Measurements from ENCODE around the gene LRFN2. TPM values are rescaled to one million over a fixed set of nuclear protein-coding genes. Genes with fewer than 3 reads are reported as not detected.

Gene LRFN2
- total RNA-seq, 2 donors from 2014 or later: not detected

DNA sequence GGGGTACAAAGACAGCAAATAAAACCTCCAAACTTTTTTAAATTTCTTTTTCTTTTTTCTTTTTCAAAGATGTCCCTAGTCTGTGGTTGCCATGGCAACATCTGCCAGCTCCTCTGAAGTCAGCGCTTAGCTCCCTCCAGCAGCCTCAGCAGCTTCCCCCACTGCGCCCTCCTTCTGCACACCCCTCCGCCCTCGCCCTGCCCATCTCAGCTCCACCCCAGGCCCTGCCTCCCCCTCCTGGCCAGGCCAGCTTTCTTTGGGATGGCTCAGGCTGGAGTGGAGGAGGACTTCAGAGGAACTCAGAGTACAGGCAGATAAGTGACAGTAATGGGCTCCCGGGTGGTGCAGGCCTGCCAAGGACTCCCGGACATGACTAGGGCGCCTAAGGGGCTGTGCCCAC is 104.6 kb downstream of the LRFN2 start:
- no peak for TF ChIP-seq CTCF (IDR thresholded peaks at IDR 0.05)

GRCh38 chr6:40480678-40481077 is 106.5 kb downstream of the LRFN2 start:
- no peak for ATAC-seq (ENCODE audit: insufficient number of reproducible peaks, low FRiP score, low read depth)

More for the DNA sequence above, 104.6 kb downstream of the LRFN2 start:
- no peak overlapping the region for H3K27ac ChIP-seq
- no peak for ATAC-seq (ENCODE audit: insufficient number of reproducible peaks, low FRiP score, low read depth)
- DNase-seq (ENCODE audit: low spot score): no peak
- no peaks in the 10 kb centered on the region for H3K4me1 ChIP-seq (ENCODE audit: control insufficient read depth in 1 of 2, low read depth in 2 of 2)
- H3K36me3 ChIP-seq: no peaks in the 10 kb centered on the region
- no peaks in the 10 kb centered on the region for H3K27me3 ChIP-seq (replicated peaks; ENCODE audit: insufficient read depth)
- H3K9me3 ChIP-seq: no peaks in the 10 kb centered on the region
- H3K4me3 ChIP-seq: no peak overlapping the region

GRCh38 chr6:40479706-40480105 is 107.5 kb downstream of the LRFN2 start:
- Histone ChIP-seq H3K4me1 (ENCODE audit: control insufficient read depth in 1 of 2, low read depth in 2 of 2) (no peaks in the 10 kb centered on the region), H3K27me3 (replicated peaks; ENCODE audit: insufficient read depth) (no peaks in the 10 kb centered on the region), H3K36me3 (no peaks in the 10 kb centered on the region), H3K4me3 (no peak overlapping the region), H3K9me3 (no peaks in the 10 kb centered on the region), H3K27ac (no peak overlapping the region)
- DNase-seq (ENCODE audit: low spot score) (no peak), ATAC-seq (ENCODE audit: insufficient number of reproducible peaks, low FRiP score, low read depth) (no peak)
- TF ChIP-seq CTCF (IDR thresholded peaks at IDR 0.05): no peak

More at GRCh38 chr6:40480678-40481077, 106.5 kb downstream of the LRFN2 start:
- H3K9me3 ChIP-seq: no peaks in the 10 kb centered on the region
- no peak for DNase-seq (ENCODE audit: low spot score)
- H3K4me1 ChIP-seq (ENCODE audit: control insufficient read depth in 1 of 2, low read depth in 2 of 2): no peaks in the 10 kb centered on the region
- TF ChIP-seq CTCF (IDR thresholded peaks at IDR 0.05): no peak
- H3K4me3 ChIP-seq: no peak overlapping the region
- H3K36me3 ChIP-seq: no peaks in the 10 kb centered on the region
- H3K27ac ChIP-seq: no peak overlapping the region
- H3K27me3 ChIP-seq (replicated peaks; ENCODE audit: insufficient read depth): no peaks in the 10 kb centered on the region

DNA sequence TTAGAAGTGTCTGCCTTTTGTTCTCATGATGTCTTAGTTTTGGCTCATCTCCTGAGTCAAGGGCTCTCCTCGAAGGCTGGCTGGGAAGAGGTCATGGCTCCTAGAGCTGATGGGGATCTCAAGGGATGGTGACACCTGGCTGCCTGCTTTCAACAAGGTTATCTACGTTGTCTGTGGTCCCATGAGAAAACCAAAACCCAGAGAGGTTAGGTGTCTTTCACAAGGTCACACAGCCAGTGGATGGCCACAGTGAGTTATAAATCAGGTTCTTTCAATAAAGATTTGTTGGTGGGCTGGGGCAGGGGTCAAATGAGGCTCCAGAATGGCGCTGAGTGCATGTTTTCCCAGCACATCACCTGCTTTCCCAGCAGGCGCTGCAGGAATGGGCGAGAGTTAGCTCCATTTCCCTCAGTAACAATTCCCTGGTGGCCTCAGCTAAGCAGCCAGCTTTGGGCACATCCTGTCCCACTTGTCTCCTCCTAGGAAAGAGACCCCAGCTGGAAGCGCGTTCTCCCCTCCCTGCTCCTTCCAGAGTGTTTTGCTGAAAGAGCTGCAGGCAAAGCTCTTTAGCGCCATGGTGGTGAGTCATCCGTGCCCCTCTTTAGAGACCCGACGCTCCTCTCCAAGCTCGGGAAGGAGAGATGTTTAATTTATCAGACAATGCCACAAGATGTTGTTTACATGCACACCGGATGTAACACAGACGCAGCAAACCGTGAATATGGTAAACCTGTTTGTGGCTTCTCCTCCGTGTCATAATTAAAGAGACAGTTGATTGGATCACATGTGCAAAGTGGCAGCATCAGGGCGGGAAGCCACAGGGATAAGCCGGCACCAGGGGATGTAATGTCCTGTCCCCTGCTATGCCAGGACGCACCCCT is 109.7 kb downstream of the LRFN2 start:
- Histone ChIP-seq H3K27me3 (replicated peaks; ENCODE audit: insufficient read depth) (no peaks in the 10 kb centered on the region), H3K9me3 (no peaks in the 10 kb centered on the region), H3K36me3 (no peaks in the 10 kb centered on the region), H3K4me1 (ENCODE audit: control insufficient read depth in 1 of 2, low read depth in 2 of 2) (no peaks in the 10 kb centered on the region), H3K27ac (no peak overlapping the region), H3K4me3 (no peak overlapping the region)
- TF ChIP-seq CTCF (IDR thresholded peaks at IDR 0.05): no peak
- ATAC-seq (ENCODE audit: insufficient number of reproducible peaks, low FRiP score, low read depth) (no peak), DNase-seq (ENCODE audit: low spot score) (no peak)

DNA sequence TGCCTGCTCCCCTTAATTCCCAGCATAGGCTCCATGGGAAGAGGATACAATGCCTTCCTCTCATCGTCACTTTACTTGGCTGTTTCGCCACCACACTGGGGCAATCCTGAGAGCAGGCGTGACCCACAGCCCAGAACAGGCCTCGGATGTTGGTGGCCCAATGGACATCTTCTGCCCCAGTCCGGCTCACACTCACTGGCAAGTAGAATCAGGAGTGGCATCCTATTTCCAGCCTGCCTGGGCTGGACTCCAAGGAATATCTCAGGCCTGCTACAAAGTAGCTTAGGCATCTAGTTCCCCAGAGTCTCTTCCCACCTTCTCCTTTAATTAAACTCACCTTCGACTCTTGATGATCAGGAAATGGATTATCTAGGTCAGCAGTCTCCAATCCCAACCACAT is 110.5 kb downstream of the LRFN2 start:
- H3K36me3 ChIP-seq: no peaks in the 10 kb centered on the region
- no peaks in the 10 kb centered on the region for H3K4me1 ChIP-seq (ENCODE audit: control insufficient read depth in 1 of 2, low read depth in 2 of 2)
- DNase-seq (ENCODE audit: low spot score): no peak
- no peak for TF ChIP-seq CTCF (IDR thresholded peaks at IDR 0.05)
- no peaks in the 10 kb centered on the region for H3K27me3 ChIP-seq (replicated peaks; ENCODE audit: insufficient read depth)
- no peaks in the 10 kb centered on the region for H3K9me3 ChIP-seq
- ATAC-seq (ENCODE audit: insufficient number of reproducible peaks, low FRiP score, low read depth): no peak
- H3K27ac ChIP-seq: no peak overlapping the region
- no peak overlapping the region for H3K4me3 ChIP-seq

Measured in thoracic aorta (tissue), 2 donors.